ENCODE data around the gene SORBS1.

- TF ChIP-seq CTCF (conservative IDR thresholded peaks at IDR 0.05; ENCODE audit: low read depth, low read length) = no peak
- no peak for TF ChIP-seq EZH2 (IDR thresholded peaks at IDR 0.05; ENCODE audit: borderline replicate concordance, low read depth, low read length, poor library complexity, severe bottlenecking)
Observed at GRCh38 chr10:95297402-95297801, 263.8 kb downstream of the SORBS1 start.

Data from A673 (cell line).